ENCODE measurements around the gene DGLUCY.
"Not testable (repeated sequence)": the region's sequence is repeated elsewhere in the genome, so short reads cannot be mapped to it uniquely, and the experiment has no call there.

DGLUCY gene

GRCh38 chr14:91211017-91211416, 97.1 kb downstream of the DGLUCY start:
- DNase-seq (ENCODE audit: low spot score): no peak

GRCh38 chr14:91214306-91214705, 100.4 kb downstream of the DGLUCY start:
- no peak for DNase-seq (ENCODE audit: low spot score)

GRCh38 chr14:91215381-91215780, 101.5 kb downstream of the DGLUCY start:
- no peak for DNase-seq (ENCODE audit: low spot score)

- DNase-seq (ENCODE audit: low spot score): no peak
Measured at GRCh38 chr14:91216731-91217226, 102.9 kb downstream of the DGLUCY start.

- no peak for DNase-seq (ENCODE audit: low spot score)
Measured at GRCh38 chr14:91218014-91218413, 104.1 kb downstream of the DGLUCY start.

GRCh38 chr14:91219517-91220389, 105.9 kb downstream of the DGLUCY start:
- DNase-seq (ENCODE audit: low spot score): no peak

GRCh38 chr14:91220581-91221000, 106.7 kb downstream of the DGLUCY start:
- no peak for DNase-seq (ENCODE audit: low spot score)

GRCh38 chr14:91221270-91221669, 107.4 kb downstream of the DGLUCY start:
- DNase-seq (ENCODE audit: low spot score): no peak

GRCh38 chr14:91223028-91223783, 109.3 kb downstream of the DGLUCY start:
- no peak for DNase-seq (ENCODE audit: low spot score)

GRCh38 chr14:91225025-91225424, 111.2 kb downstream of the DGLUCY start:
- DNase-seq (ENCODE audit: low spot score): no peak

GRCh38 chr14:91226360-91226759, 112.5 kb downstream of the DGLUCY start:
- DNase-seq (ENCODE audit: low spot score): not testable (repeated sequence)

GRCh38 chr14:91227183-91227628, 113.3 kb downstream of the DGLUCY start:
- DNase-seq (ENCODE audit: low spot score): no peak

GRCh38 chr14:91228112-91229004, 114.5 kb downstream of the DGLUCY start:
- no peak for DNase-seq (ENCODE audit: low spot score)

GRCh38 chr14:91229005-91229382, 115.1 kb downstream of the DGLUCY start:
- no peak for DNase-seq (ENCODE audit: low spot score)

- DNase-seq (ENCODE audit: low spot score): no peak
Measured at GRCh38 chr14:91229743-91230200, 115.9 kb downstream of the DGLUCY start.

- no peak for DNase-seq (ENCODE audit: low spot score)
Measured at GRCh38 chr14:91230397-91231035, 116.6 kb downstream of the DGLUCY start.

GRCh38 chr14:91231446-91231845, 117.6 kb downstream of the DGLUCY start:
- no peak for DNase-seq (ENCODE audit: low spot score)

GRCh38 chr14:91232052-91232451, 118.2 kb downstream of the DGLUCY start:
- no peak for DNase-seq (ENCODE audit: low spot score)

GRCh38 chr14:91232603-91233002, 118.7 kb downstream of the DGLUCY start:
- DNase-seq (ENCODE audit: low spot score): no peak

- no peak for DNase-seq (ENCODE audit: low spot score)
Measured at GRCh38 chr14:91233936-91234790, 120.3 kb downstream of the DGLUCY start.
